HS-27A (cell line): Measurements from ENCODE around the gene CDYL2.
A peak's percentile ranks its signal among the peaks of the same experiment; 100 is the strongest.

Source experiments
- DNase-seq: peaks from one replicate; pipeline ENCODE4 v3.0.0-alpha.2; 2012; ENCODE audit warnings: low read depth, missing footprints

CDYL2 gene

DNA sequence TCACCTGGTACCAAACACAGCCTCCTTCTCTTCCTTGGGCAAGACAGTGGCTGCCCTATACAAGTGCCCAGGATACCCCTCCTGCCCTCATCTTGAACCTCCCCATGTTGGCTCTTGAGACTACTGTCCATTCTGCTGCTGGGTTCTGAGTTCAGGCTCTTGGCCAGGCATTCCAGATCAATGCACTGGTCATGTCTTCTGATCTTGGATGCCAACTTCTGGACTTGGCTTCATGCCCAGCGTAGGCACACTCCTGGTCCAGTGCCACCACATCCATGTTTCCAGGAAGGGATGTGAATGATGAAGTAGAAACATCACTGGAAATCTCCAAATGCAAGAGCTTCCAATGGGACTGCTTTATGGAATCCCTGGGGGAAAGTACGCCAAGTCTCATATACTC lies 212.1 kb downstream of the CDYL2 start:
- no peak for DNase-seq

DNA sequence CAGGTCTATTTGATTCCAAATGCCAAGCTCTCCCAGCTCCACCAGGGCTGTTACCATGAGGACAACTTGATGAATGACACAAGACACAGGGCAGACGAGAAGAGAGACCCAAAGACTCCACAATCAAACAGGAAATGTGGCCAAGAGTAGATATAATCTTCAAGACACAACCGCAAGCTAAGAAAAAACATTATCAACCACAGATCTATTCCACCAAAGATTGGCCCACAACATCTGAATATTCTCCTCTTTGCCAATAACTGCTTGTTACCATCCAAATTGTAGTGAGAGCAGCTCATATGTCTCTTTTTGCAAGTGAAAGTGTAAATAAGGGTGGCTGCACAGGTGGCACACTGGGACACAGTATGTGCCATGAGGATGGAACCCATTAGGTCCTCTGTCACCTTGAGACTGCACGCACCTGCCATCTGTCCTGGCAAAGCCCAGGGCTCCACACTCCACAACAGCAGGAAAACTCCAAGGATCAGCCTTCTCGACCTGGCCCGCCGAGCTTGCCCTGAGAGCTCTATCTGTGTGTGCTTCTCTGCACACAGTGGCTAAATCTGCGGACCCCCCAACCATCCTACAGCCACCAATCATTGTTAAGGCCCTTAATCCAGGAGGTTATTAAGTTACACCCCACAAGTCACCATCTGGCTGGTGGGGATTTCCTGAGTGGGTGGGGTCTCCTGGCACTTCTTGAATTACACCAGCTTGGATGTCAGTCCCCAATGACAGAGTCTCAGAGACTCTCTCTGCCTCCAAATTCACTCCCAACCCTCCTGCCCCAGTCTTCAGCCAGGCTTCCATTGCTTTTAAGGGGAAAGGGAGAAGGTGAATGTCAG lies 213.1 kb downstream of the CDYL2 start:
- DNase-seq: no peak

DNA sequence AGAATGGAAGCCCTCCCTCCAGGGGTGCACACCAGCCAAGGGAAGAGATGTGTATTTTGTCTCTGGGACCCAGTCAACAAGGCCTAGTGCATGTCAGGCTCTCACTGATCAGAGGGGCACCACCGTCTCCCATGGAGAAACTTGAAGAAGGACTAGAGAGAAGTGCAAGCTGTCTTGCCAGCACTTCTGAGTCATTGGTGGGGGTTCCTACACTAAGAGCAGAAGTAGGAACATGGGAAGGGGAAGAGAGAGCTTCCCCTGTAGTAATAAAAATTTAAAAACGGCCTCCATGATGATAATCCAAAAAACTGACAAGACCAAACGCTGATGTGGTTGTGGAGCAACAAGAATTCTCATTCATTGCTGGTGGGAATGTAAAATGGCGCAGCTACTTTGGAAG lies 217.3 kb downstream of the CDYL2 start:
- no peak for DNase-seq

- DNase-seq: no peak
Measured at GRCh38 chr16:80586476-80586875, 217.9 kb downstream of the CDYL2 start.

- no peak for DNase-seq
Measured at GRCh38 chr16:80585764-80586163, 218.6 kb downstream of the CDYL2 start.

GRCh38 chr16:80583466-80583865 lies 220.9 kb downstream of the CDYL2 start:
- DNase-seq: no peak

DNA sequence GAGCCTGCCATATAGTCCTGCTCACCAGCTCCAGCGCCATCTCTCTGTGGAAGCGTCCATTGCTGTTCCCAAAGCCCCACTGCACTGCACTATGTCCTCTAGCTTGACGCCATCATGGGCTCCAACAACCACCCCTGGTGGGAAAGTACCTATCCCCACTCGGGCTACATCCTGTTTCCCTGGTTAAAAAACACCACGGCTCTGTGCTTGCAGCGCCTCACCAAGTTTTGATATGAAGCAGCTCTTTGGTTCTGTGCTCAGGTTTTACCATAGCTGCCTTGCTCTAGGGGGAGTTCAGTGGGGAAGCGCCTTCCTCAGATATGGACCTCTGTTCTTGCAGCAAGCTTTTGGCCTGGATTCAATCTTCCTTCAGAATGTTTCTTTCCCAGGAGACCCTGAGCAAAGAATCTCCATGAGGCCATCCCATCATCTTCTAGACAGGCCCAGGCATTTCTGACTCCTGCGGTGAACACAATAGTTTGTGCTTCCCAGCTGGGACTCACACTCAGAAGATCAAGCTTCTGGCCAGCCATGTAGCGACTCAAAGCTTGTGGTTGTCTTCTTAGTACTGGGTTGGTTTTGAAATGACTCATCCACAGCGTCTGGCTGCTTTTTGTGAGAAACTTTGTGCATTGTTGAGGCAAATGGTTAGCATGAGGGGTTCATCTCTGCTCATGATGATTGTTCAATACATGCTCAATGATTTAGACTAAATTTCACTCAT lies 224.1 kb downstream of the CDYL2 start:
- DNase-seq: no peak

GRCh38 chr16:80577485-80578280 lies 226.7 kb downstream of the CDYL2 start:
- no peak for DNase-seq

GRCh38 chr16:80576343-80576912 lies 228.0 kb downstream of the CDYL2 start:
- DNase-seq: no peak

DNA sequence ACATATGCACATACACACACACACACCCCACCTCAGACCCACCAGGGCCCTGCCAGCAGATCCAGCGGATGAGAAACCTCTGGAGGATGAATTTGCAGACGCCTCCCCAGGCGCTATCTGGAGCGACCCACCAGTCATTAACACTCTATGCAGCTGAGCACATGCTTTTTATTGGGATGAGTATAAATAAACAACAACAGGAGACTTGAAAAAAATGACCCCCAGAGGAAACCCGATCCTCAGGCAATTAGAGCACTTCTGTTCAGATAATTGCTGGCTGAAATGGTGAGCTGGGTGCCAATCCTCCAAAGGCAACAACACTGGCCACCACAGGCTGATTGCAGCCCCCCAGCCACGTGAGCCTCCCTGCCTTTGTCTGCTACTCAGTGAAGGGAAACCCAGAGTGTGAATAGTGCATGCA lies 230.7 kb downstream of the CDYL2 start:
- DNase-seq: no peak

DNA sequence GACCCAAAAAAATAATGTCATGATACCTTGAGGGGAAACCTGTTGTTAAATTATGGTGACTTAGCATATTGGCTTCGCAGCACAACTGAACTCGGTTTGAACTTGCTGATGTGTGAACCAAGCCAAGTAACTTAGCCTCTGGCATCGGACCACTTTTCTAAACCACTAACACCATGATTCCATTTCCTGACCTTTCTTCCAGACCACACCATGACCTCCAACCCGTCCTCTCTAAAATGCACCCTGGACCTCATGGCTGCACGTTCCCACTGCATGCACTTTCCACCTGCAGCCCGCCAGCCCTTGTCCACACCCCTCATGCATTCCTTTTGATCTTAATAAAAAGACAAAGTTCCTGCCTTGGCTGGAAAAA lies 234.3 kb downstream of the CDYL2 start:
- no peak for DNase-seq

- peak; percentile 79 for DNase-seq
Measured at GRCh38 chr16:80569440-80570105, 234.8 kb downstream of the CDYL2 start.

DNA sequence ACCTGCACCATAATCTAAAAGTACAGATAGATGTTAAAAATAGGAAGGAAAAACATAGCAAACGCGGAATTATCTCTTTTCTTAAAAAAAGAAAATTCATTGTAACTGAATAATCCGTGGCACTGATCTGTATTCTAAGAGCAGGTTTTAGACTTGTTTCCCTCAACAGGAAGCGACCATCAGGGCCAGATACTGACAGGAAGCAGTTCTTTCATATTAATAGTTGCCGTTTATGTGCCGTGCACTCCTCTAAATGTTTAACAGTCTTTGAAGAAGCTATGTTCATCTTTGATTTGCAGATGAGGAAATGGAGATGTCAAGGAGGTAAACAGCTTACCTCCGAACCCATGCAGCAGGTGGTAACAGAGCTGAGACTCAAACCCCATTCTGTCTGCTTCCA lies 240.0 kb downstream of the CDYL2 start:
- no peak for DNase-seq

GRCh38 chr16:80563066-80563465 lies 241.3 kb downstream of the CDYL2 start:
- no peak for DNase-seq

DNA sequence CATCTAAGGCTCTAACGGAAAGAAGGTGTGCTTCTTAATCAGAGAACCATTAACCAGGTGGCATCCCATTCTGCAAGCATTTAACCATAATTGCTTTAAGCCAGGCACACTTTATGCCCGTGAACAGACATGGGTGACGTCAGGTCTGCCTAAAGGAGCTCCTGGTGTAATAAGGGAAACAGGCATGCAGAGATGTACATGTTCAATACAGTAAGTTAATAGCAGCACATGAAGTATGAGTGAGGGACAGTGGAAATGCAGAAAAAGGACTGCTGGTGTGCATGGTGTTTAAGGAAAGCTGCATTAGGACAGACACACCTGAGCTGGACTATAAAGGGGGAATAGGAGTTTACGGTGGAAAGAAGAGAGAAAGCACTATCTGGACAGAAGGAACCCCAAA lies 245.0 kb downstream of the CDYL2 start:
- no peak for DNase-seq

- DNase-seq: no peak
Measured at GRCh38 chr16:80557037-80557436, 247.4 kb downstream of the CDYL2 start.

- DNase-seq: no peak
Measured at GRCh38 chr16:80556481-80556880, 247.9 kb downstream of the CDYL2 start.

GRCh38 chr16:80554033-80554432 lies 250.4 kb downstream of the CDYL2 start:
- DNase-seq: no peak

GRCh38 chr16:80552277-80552676 lies 252.1 kb downstream of the CDYL2 start:
- no peak for DNase-seq
